OCI-LY1 (cell line): ENCODE data around the gene PCSK6.

Experiments used
- H2AFZ ChIP-seq: fragments of 200-600 bp; sonication (generic), shearing (Covaris generic); 2 replicates; pipeline ENCODE4 v1.6.0; 2014; ENCODE audit warnings: antibody characterized with exemption, mild to moderate bottlenecking, low read length
- H3F3A ChIP-seq: fragments of 200-600 bp; sonication (generic), shearing (Covaris generic); 2 replicates; pipeline ENCODE4 v1.6.0; 2014; ENCODE audit warnings: mild to moderate bottlenecking, antibody characterized with exemption, low read length, moderate library complexity; ENCODE audit not compliant: insufficient read depth
- H3K27ac ChIP-seq: fragments of 200-600 bp; sonication (generic); 2 replicates; pipeline ENCODE4 v1.5.1; 2014; ENCODE audit warnings: low read length, mixed run types, mild to moderate bottlenecking, low read depth; ENCODE audit not compliant: poor library complexity, severe bottlenecking
- H3K27me3 ChIP-seq: fragments of 200-600 bp; sonication (generic); 2 replicates; pipeline ENCODE4 v1.6.0; 2014; ENCODE audit warnings: antibody characterized with exemption, mild to moderate bottlenecking, low read length, moderate library complexity; ENCODE audit not compliant: insufficient read depth
- H3K36me3 ChIP-seq: fragments of 200-600 bp; sonication (generic); 2 replicates; pipeline ENCODE4 v1.6.1; 2014; ENCODE audit warnings: mild to moderate bottlenecking, antibody characterized with exemption, low read length, moderate library complexity, mixed read lengths; ENCODE audit not compliant: insufficient read depth
- H3K4me1 ChIP-seq: fragments of 200-600 bp; sonication (generic); 2 replicates; pipeline ENCODE4 v1.5.1; 2014; ENCODE audit warnings: mild to moderate bottlenecking, low read length, moderate library complexity; ENCODE audit not compliant: insufficient read depth, severe bottlenecking
- H3K4me2 ChIP-seq: fragments of 200-600 bp; sonication (generic), shearing (Covaris generic); 2 replicates; pipeline ENCODE4 v1.6.1; 2014; ENCODE audit warnings: low read length
- H3K4me3 ChIP-seq: fragments of 200-600 bp; sonication (generic); 2 replicates; pipeline ENCODE4 v1.5.1; 2014; ENCODE audit warnings: low read length, low read depth, mild to moderate bottlenecking, mixed read lengths; ENCODE audit not compliant: poor library complexity, severe bottlenecking
- H3K79me2 ChIP-seq: fragments of 200-600 bp; shearing (Covaris generic); 2 replicates; pipeline ENCODE4 v1.6.1; 2016; ENCODE audit warnings: mixed run types, low read length, mixed read lengths; ENCODE audit not compliant: insufficient read depth
- H3K9ac ChIP-seq: fragments of 200-600 bp; sonication (generic), shearing (Covaris generic); 2 replicates; pipeline ENCODE4 v1.6.1; 2014; ENCODE audit warnings: mild to moderate bottlenecking, low read length, mixed read lengths
- H3K9me2 ChIP-seq: fragments of 200-600 bp; sonication (generic), shearing (Covaris generic); 2 replicates; pipeline ENCODE4 v1.6.1; 2014; ENCODE audit warnings: low read depth, mild to moderate bottlenecking, low read length, mixed read lengths
- H3K9me3 ChIP-seq: fragments of 200-600 bp; shearing (Covaris generic); 2 replicates; pipeline ENCODE4 v1.6.1; 2014; ENCODE audit warnings: low read length, mixed read lengths
- H4K20me1 ChIP-seq: fragments of 200-600 bp; sonication (generic), shearing (Covaris generic); 2 replicates; pipeline ENCODE4 v1.6.0; 2016; ENCODE audit warnings: mild to moderate bottlenecking, low read length; ENCODE audit not compliant: insufficient read depth
- CTCF ChIP-seq: fragments of 200-600 bp; sonication (generic), shearing (Covaris generic); IDR thresholded peaks from 2 replicates; pipeline ENCODE4 v1.5.1; 2017; ENCODE audit warnings: mild to moderate bottlenecking, antibody characterized with exemption, low read length, moderate library complexity, mixed read lengths
- EZH2 ChIP-seq: fragments of 200-600 bp; sonication (generic), shearing (Covaris generic); IDR thresholded peaks from 2 replicates; pipeline ENCODE4 v1.8.0; 2017; ENCODE audit warnings: borderline replicate concordance, mixed run types, mild to moderate bottlenecking, antibody characterized with exemption, low read length, moderate library complexity, mixed read lengths

PCSK6 gene

GRCh38 chr15:101307897-101308603 lies 181.5 kb downstream of the PCSK6 start:
- H3K79me2 ChIP-seq: no peaks in the 10 kb centered on the region
- H3K9me2 ChIP-seq: no peaks in the 10 kb centered on the region
- no peak overlapping the region for H3K9ac ChIP-seq
- H3K27me3 ChIP-seq: 0 out of 2 replicates have a peak, but pooled peaks cover 9% of the 10 kb centered on the region
- H2AFZ ChIP-seq: no peak overlapping the region
- H3F3A ChIP-seq: no peaks in the 10 kb centered on the region
- H3K36me3 ChIP-seq: no peaks in the 10 kb centered on the region
- H3K4me2 ChIP-seq: no peak overlapping the region
- no peak overlapping the region for H3K27ac ChIP-seq
- H3K4me1 ChIP-seq: no peaks in the 10 kb centered on the region
- no peak overlapping the region for H3K4me3 ChIP-seq
- TF ChIP-seq CTCF (no peak), EZH2 (no peak)
- no peaks in the 10 kb centered on the region for H4K20me1 ChIP-seq
- H3K9me3 ChIP-seq: no peaks in the 10 kb centered on the region

DNA sequence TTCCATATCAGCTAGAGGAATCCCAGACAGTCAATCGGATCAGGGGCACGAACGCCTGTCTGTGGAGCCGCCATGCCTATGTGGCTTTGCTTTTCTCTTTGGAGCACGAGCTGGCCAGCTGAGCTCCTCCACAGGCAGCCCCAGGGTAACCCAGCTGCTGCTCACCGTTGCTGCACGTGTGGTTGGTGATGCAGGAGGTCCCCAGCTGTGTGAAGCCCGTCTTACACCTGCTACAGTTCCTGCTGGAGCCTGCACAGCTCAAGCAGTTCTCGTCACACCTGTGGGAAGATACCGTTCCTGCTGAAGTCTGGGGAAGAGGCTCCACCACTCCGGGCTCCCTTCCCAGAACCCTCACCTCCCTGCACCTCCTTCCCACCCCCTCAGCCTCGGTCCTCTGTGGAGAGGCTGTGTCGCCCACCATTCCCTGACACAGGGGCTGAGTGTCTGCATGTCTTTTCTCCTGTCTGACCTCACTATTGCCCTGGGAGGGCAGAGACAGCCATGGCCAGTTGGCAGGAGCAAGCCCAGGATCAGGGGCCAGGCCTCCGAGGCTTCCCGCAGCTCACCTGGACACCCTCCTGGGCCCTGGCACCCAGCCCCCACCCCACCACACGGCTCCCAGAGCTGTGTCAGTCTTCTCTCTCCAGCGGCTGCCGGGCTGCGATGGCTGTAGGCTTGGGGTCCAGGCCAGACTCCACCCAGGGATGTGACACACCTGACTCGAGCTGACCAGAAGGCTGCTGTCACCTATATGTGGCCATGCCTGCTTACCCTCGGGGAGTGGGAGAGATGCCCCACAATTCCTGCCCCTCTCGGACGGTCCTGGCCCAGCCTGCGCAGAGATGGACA lies 182.2 kb downstream of the PCSK6 start:
- Histone ChIP-seq H3K27ac (no peak overlapping the region), H3F3A (no peaks in the 10 kb centered on the region), H3K9me2 (no peaks in the 10 kb centered on the region), H3K36me3 (no peaks in the 10 kb centered on the region), H2AFZ (no peak overlapping the region), H3K4me3 (no peak overlapping the region), H3K9me3 (no peaks in the 10 kb centered on the region), H4K20me1 (no peaks in the 10 kb centered on the region), H3K79me2 (no peaks in the 10 kb centered on the region), H3K27me3 (0 out of 2 replicates have a peak, but pooled peaks cover 9% of the 10 kb centered on the region), H3K4me2 (no peak overlapping the region), H3K9ac (no peak overlapping the region), H3K4me1 (no peaks in the 10 kb centered on the region)
- TF ChIP-seq CTCF (no peak), EZH2 (no peak)

DNA sequence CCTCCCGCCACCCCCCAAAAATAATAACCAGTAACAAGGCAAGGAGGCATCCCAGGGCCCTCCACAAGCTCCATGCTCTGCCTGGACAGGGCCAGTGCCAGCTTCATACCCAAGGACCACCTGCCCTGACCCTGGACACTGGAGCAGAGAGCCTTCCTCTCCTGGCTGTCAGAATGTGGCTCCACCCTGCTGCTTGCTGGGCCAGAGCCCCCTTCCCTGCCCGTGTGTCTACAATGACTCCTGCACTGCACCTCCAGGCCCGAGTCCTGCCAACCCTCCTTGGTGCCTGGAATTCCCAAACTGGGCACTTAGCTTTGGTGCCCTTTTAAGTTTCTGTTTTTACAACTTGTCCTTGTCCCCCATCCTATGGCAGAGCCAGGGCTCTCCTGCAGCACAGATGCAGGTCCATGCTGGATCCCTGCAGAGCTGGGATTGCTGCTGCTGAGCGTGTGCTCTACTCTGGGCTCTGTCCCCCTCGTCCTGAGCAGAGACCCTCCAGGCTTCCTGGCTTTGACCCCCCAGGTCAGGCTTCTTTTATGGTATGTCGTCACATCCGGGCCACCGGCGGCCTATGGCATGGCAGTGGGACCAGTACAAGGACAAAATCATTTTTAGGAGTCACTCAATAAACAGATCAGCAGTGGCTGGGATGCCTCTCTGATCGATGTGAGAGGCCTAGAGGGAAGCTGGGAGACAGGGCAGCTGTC lies 183.0 kb downstream of the PCSK6 start:
- Histone ChIP-seq H3F3A (no peaks in the 10 kb centered on the region), H3K79me2 (no peaks in the 10 kb centered on the region), H3K9me3 (no peaks in the 10 kb centered on the region), H3K9me2 (no peaks in the 10 kb centered on the region), H3K36me3 (no peaks in the 10 kb centered on the region), H3K4me3 (no peak overlapping the region), H3K27ac (no peak overlapping the region), H3K9ac (no peak overlapping the region), H2AFZ (no peak overlapping the region), H4K20me1 (no peaks in the 10 kb centered on the region), H3K4me1 (no peaks in the 10 kb centered on the region), H3K27me3 (0 out of 2 replicates have a peak, but pooled peaks cover 9% of the 10 kb centered on the region), H3K4me2 (no peak overlapping the region)
- TF ChIP-seq CTCF: no peak
- no peak for TF ChIP-seq EZH2
